Astrocyte of the cerebellum (primary cell): ENCODE results near the gene CDHR1.

ENCODE experiments used
- DNase-seq: peaks from one replicate; pipeline ENCODE4 v3.0.0-alpha.2; 2011; ENCODE audit warnings: low read depth
- H3K4me3 ChIP-seq: 2 replicates; pipeline ENCODE4 v1.5.1; 2011; ENCODE audit warnings: mild to moderate bottlenecking, low read depth, low read length, moderate library complexity
- in situ Hi-C: cut with HindIII; loops from 2 replicates; pipeline ENCODE4 v1.10.0; 2017; ENCODE audit warnings: low sequenced_read_pairs
- TF ChIP-seq, protein P1 (sequence below): IDR thresholded peaks from 2 replicates; pipeline ENCODE4 v1.5.1; 2012; ENCODE audit warnings: low read length, low read depth, moderate library complexity, mild to moderate bottlenecking; ENCODE audit errors: missing control alignments

CDHR1 gene

DNA sequence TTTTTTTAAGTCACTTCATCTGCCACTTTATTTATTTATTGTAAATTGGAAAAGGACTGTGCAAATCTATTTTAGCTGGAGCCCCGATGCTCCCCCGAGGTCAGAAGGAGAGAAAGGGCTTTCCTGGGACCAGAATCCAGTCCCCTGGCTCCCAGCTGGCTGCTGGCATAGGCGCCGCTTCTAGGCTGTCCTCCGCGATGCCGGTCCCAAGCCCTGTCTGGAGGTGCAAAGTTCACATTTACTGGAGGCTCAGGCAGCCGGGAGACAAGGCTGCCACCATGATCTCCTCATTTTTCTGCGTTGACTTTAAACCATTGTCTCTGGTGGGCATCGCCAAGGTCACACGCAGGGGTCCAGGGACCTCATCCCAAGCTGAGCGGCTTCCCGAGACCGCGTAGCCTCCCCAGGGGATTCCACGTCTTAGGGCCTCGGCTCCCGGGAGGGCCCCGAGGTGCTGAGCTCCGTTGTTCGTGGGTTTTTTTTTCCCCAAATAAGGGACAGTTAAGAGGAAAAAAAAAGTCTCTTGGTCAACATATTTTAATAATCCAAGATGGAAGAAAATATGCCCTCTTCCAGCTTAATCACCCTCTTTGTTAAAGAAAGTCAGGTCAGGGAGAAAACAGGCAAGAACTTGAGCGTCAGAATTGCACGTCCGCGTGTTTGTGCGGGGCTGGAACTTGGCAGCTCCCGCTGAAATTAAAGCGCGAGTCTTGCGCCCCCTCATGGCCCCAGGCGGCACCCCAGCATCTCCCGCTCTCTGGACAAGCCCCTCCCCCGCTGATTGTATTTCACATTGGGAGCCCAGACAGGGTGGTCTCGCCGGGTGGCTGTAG, 62.4 kb downstream of the CDHR1 start:
- no peak overlapping the region for H3K4me3 ChIP-seq
- in situ Hi-C loops, result loop anchor here (25.0 kb wide), 1 partner anchor 256 kb away; no protein-coding TSS in a partner anchor
- no peak for DNase-seq
- TF ChIP-seq, protein P1, sequence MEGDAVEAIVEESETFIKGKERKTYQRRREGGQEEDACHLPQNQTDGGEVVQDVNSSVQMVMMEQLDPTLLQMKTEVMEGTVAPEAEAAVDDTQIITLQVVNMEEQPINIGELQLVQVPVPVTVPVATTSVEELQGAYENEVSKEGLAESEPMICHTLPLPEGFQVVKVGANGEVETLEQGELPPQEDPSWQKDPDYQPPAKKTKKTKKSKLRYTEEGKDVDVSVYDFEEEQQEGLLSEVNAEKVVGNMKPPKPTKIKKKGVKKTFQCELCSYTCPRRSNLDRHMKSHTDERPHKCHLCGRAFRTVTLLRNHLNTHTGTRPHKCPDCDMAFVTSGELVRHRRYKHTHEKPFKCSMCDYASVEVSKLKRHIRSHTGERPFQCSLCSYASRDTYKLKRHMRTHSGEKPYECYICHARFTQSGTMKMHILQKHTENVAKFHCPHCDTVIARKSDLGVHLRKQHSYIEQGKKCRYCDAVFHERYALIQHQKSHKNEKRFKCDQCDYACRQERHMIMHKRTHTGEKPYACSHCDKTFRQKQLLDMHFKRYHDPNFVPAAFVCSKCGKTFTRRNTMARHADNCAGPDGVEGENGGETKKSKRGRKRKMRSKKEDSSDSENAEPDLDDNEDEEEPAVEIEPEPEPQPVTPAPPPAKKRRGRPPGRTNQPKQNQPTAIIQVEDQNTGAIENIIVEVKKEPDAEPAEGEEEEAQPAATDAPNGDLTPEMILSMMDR, result peak; percentile 54

DNA sequence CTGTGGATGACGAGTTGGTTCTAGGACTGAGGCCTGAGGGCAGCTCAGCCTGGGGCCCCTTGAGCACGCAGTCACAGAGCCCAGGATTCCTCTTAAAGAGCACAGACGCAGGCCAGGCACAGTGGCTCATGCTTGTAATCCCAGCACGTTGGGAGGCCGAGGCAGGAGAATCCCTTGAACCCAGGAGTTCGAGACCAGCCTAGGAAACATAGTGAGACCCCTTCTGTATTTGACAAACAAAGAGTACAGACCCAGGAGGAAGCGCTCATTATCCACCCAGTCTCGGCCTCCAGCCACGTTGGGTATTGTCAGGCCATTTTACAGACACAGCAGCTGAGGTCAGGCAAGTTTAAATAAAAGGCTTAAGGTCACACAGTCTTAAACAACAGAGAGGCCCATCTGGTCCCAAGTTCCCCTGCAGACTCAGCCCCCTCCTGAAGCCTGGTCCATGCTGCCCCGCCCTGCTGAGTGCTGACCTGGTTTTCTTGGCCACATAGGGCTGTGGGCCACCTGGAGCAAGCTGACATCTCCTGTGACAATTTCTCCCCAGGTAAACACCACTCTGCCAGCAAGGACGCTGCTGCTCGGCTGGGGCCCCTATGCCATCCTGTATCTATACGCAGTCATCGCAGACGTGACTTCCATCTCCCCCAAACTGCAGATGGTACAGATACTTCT, 63.1 kb downstream of the CDHR1 start:
- TF ChIP-seq, protein P1, result no peak

DNA sequence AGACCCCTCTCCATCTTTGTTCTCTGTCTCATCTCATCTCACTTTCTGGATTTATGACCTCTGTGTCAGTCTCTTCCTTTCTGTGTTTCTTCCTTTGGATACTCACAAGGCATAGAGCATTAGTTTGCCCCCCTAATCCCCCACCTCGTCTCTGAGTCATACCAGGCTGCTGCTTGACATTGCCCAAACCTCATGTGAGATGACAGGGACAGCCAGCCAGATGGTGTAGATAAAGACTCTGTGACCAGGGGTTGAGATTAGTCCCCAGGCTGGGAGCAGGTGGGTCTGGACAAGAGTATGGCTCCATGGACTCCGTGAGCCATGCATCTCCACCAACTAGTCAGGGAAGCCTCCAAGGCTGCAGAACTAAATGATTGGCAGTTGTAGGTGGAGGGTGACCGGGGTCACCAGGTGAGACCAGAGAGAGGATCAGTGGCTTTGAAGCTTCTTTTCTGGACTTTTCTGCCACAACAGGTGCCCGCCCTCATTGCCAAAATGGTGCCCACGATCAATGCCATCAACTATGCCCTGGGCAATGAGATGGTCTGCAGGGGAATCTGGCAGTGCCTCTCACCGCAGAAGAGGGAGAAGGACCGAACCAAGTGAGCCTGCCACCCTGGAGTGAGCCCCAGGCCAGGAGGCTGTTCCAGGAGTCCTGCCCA, 63.8 kb downstream of the CDHR1 start:
- no peak for DNase-seq
- TF ChIP-seq, protein P1, result no peak
- H3K4me3 ChIP-seq, result no peak overlapping the region
- in situ Hi-C loops, result loop anchor here (25.0 kb wide), 1 partner anchor 254 kb away; no protein-coding TSS in a partner anchor

More for the DNA sequence above, 63.1 kb downstream of the CDHR1 start:
- no peak overlapping the region for H3K4me3 ChIP-seq
- in situ Hi-C loops, result loop anchor here (25.0 kb wide), 1 partner anchor 255 kb away; no protein-coding TSS in a partner anchor
- DNase-seq, result no peak

DNA sequence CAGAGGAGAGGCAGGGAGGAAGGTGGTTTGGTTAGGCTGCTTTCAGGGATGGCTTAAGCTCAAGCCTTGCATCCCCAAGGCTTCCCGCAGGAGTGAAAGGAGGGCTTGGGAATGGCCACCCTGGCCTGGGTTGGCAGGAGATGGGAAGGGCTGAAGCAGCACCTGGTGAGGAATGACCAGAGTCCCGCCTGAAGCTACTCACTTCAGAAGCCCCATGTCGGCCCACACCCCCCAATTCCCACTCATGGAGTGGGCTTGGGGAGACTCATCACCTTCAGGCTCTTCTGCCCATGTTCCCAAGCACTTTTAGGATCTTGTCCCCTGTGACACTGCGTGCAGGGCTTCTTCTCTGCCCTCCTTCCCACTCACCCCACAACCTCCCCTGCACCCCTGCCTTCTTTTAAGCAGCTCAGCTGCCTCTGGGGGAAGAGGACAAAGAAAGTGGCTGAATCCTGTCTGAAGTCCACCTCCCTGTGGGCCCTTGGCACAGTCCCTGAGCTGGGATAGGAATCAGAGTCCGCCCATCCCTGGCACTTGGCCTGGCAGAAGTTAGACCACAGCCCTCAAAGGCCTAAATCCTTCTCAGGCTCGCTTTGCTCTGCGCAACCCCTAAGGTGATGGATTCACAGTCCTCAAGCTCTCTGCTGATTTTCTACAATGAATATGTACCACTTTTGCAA, 67.0 kb downstream of the CDHR1 start:
- TF ChIP-seq, protein P1, result no peak
- DNase-seq, result no peak
- no peak overlapping the region for H3K4me3 ChIP-seq
- in situ Hi-C loops, result loop anchor here (25.0 kb wide), 1 partner anchor 251 kb away; no protein-coding TSS in a partner anchor

DNA sequence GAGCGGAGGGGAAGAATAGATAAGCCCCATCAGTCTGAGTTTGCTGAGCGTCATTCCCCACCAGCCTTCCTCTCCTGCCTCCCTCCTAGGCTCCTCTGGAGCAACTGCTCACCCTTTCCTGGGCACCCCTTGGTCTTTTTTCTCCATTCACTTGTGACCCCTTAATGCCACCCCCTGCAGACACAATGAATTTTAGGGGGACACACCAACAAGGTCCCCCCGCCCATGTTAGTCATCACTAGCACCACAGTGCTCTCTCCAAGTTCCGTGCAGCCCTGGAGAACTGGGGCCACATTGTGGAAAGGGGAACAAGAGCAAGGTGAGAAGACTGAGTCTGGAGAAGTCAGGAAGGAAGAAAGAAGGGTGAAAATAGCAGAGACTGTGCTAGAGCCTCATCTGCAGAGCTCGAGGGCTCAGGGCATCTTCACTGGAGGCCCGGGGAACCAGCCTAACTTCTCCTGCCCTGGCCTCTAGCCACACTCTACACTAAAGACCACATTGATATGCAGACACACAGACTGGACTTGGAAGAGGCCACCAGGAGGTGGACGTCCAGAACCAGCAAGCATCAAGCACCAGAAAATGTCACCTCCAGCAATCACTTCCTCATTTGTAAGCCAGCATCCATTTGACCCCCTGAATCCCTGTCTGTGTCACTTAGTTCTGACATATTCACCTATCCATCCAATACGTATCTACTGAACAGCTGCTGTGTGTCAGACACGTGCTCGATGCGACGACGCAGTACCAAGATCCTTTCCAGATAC, 68.0 kb downstream of the CDHR1 start:
- in situ Hi-C loops, result loop anchor here (25.0 kb wide), 1 partner anchor 250 kb away; no protein-coding TSS in a partner anchor
- H3K4me3 ChIP-seq, result no peak overlapping the region
- TF ChIP-seq, protein P1, result no peak
- no peak for DNase-seq
